H1 (cell line): ENCODE measurements around the gene CHI3L2. TPM values are rescaled to one million over a fixed set of nuclear protein-coding genes. Genes with fewer than 3 reads are reported as not detected.

Experiments used
- CTCF ChIA-PET: fragments of 300-600 bp; sonication (Branson Sonifier 250); formaldehyde crosslinking; loops from one replicate; lab custom pipeline; 2021; ENCODE audit not compliant: partially characterized antibody; lab: Charles Lee
- POLR2A ChIA-PET: fragments of 300-600 bp; sonication (Branson Sonifier 250); formaldehyde crosslinking; loops from one replicate; lab custom pipeline; 2021; ENCODE audit warnings: inconsistent platforms; ENCODE audit not compliant: partially characterized antibody; lab: Charles Lee
- DNase-seq, 2 experiments: peaks; one replicate each; pipeline versions ENCODE4 v3.0.0 to v3.0.0-alpha.2; 2010 to 2022; ENCODE audit warnings: low spot score in 2 of 2, low read depth in 1 of 2, mixed read lengths in 1 of 2
- FAIRE-seq: peaks from 2 replicates; lab custom pipeline; 2011; peaks lifted over from hg19 to GRCh38; lab: Jason Lieb, UNC
- H2AFZ ChIP-seq: 2 replicates; pipeline ENCODE4 v1.8.1; 2012; ENCODE audit warnings: low read length, inconsistent platforms
- H2AK5ac ChIP-seq: 2 replicates; pipeline ENCODE4 v1.6.1; 2013; ENCODE audit warnings: low read depth, low read length
- H2BK120ac ChIP-seq: replicated peaks from 2 replicates; pipeline ENCODE3; 2013; ENCODE audit warnings: low read depth, low read length, inconsistent platforms
- H2BK12ac ChIP-seq: 2 replicates; pipeline ENCODE4 v1.6.1; 2013; ENCODE audit warnings: low read depth, low read length
- H2BK15ac ChIP-seq: 2 replicates; pipeline ENCODE4 v1.6.1; 2013; ENCODE audit warnings: low read length
- H2BK20ac ChIP-seq: 2 replicates; pipeline ENCODE4 v1.6.1; 2013; ENCODE audit warnings: low read length
- H2BK5ac ChIP-seq: 2 replicates; pipeline ENCODE4 v1.6.1; 2013; ENCODE audit warnings: low read depth, low read length
- H3K14ac ChIP-seq: 2 replicates; pipeline ENCODE4 v1.6.1; 2013; ENCODE audit warnings: inconsistent platforms; ENCODE audit not compliant: insufficient read length
- H3K18ac ChIP-seq: 2 replicates; pipeline ENCODE4 v1.6.1; 2013; ENCODE audit warnings: low read length; ENCODE audit errors: extremely low read depth
- H3K23ac ChIP-seq: 2 replicates; pipeline ENCODE4 v1.6.1; 2013; ENCODE audit warnings: inconsistent platforms; ENCODE audit not compliant: insufficient read length
- H3K23me2 ChIP-seq: 2 replicates; pipeline ENCODE4 v1.6.1; 2013; ENCODE audit warnings: low read depth, low read length
- H3K27ac ChIP-seq: 2 replicates; pipeline ENCODE4 v1.6.1; 2011; ENCODE audit warnings: low read depth, low read length, inconsistent platforms
- H3K27me3 ChIP-seq, 4 experiments: replicated peaks in 1 of 4; 1 replicate in 1 of 4; 2 replicates in 3 of 4; pipeline versions ENCODE4 v1.6.1 to v1.8.1; 2011 to 2013; ENCODE audit warnings: low read length in 3 of 4, mild to moderate bottlenecking in 3 of 4, inconsistent platforms in 2 of 4, mixed read lengths in 2 of 4, moderate library complexity in 1 of 4; ENCODE audit not compliant: control insufficient read depth in 3 of 4, insufficient read depth in 3 of 4; ENCODE audit errors: extremely low read depth in 1 of 4
- H3K36me3 ChIP-seq, 4 experiments: 2 replicates each; pipeline versions ENCODE4 v1.6.1 to v1.8.1; 2011 to 2013; ENCODE audit warnings: mild to moderate bottlenecking in 4 of 4, low read length in 3 of 4, moderate library complexity in 2 of 4, control low read depth in 1 of 4, inconsistent platforms in 1 of 4; ENCODE audit not compliant: insufficient read depth in 4 of 4, control insufficient read depth in 2 of 4
- H3K4ac ChIP-seq: replicated peaks from 2 replicates; pipeline ENCODE3; 2013; ENCODE audit warnings: low read length, low read depth, mixed read lengths, inconsistent platforms; ENCODE audit not compliant: insufficient read length
- H3K4me1 ChIP-seq, 4 experiments: replicated peaks in 1 of 4; 1 replicate in 1 of 4; 2 replicates in 3 of 4; pipeline versions ENCODE4 v1.6.1 to v1.8.1; 2011 to 2013; ENCODE audit warnings: low read length in 3 of 4, inconsistent platforms in 2 of 4, mixed read lengths in 1 of 4; ENCODE audit not compliant: insufficient read depth in 4 of 4, control insufficient read depth in 3 of 4
- H3K4me2 ChIP-seq, 2 experiments: 2 replicates each; pipeline versions ENCODE4 v1.6.1 to v1.8.1; 2011 to 2013; ENCODE audit warnings: low read depth in 2 of 2, low read length in 2 of 2, control low read depth in 1 of 2, inconsistent platforms in 1 of 2, mild to moderate bottlenecking in 1 of 2; ENCODE audit not compliant: insufficient read depth in 1 of 2
- H3K4me3 ChIP-seq, 4 experiments: fragments of 200-600, 300-600 bp in 1 of 4; sonication (generic), shearing (Covaris generic), sonication (Bioruptor Twin) in 1 of 4; 2 replicates each; pipeline versions ENCODE4 v1.5.1 to v1.8.1; 2011 to 2016; ENCODE audit warnings: low read length in 4 of 4, low read depth in 3 of 4, control low read depth in 2 of 4, inconsistent platforms in 2 of 4, mild to moderate bottlenecking in 2 of 4, mixed read lengths in 1 of 4, moderate library complexity in 1 of 4; ENCODE audit not compliant: insufficient read depth in 2 of 4; ENCODE audit errors: extremely low read depth in 1 of 4
- H3K56ac ChIP-seq: replicated peaks from 2 replicates; pipeline ENCODE3; 2013; ENCODE audit warnings: low read depth, mild to moderate bottlenecking, mixed read lengths, low read length, inconsistent platforms; ENCODE audit not compliant: insufficient read length
- H3K79me1 ChIP-seq: 2 replicates; pipeline ENCODE4 v1.6.1; 2013; ENCODE audit warnings: low read depth, low read length, control low read depth
- H3K79me2 ChIP-seq, 2 experiments: 2 replicates each; pipeline versions ENCODE4 v1.6.1 to v1.8.1; 2012 to 2013; ENCODE audit warnings: low read length in 2 of 2, mild to moderate bottlenecking in 2 of 2, inconsistent platforms in 1 of 2; ENCODE audit not compliant: insufficient read depth in 2 of 2, control insufficient read depth in 1 of 2
- H3K9ac ChIP-seq, 4 experiments: replicated peaks in 1 of 4; 1 replicate in 1 of 4; 2 replicates in 3 of 4; pipeline versions ENCODE4 v1.6.1 to v1.8.1; 2011 to 2013; ENCODE audit warnings: low read depth in 3 of 4, low read length in 3 of 4, control low read depth in 2 of 4, mild to moderate bottlenecking in 2 of 4, moderate library complexity in 2 of 4, inconsistent platforms in 1 of 4; ENCODE audit errors: extremely low read depth in 1 of 4
- H3K9me3 ChIP-seq, 2 experiments: 2 replicates each; pipeline versions ENCODE4 v1.6.1 to v1.8.1; 2012 to 2013; ENCODE audit warnings: mild to moderate bottlenecking in 2 of 2, moderate library complexity in 2 of 2, control low read depth in 1 of 2, inconsistent platforms in 1 of 2, low read depth in 1 of 2, low read length in 1 of 2, mixed read lengths in 1 of 2; ENCODE audit not compliant: insufficient read depth in 2 of 2
- H4K20me1 ChIP-seq, 2 experiments: replicated peaks in 1 of 2; 2 replicates each; pipeline versions ENCODE3 to v1.8.1; 2011 to 2013; ENCODE audit warnings: inconsistent platforms in 2 of 2, low read length in 2 of 2, mild to moderate bottlenecking in 1 of 2; ENCODE audit not compliant: insufficient read depth in 2 of 2, control insufficient read depth in 1 of 2
- H4K5ac ChIP-seq: 2 replicates; pipeline ENCODE4 v1.6.1; 2013; ENCODE audit warnings: low read length, low read depth, mixed read lengths, inconsistent platforms; ENCODE audit not compliant: insufficient read length
- H4K8ac ChIP-seq: 2 replicates; pipeline ENCODE4 v1.8.0; 2013; ENCODE audit warnings: mild to moderate bottlenecking, moderate library complexity, low read length, inconsistent platforms; ENCODE audit not compliant: insufficient read depth; ENCODE audit errors: extremely low read depth
- H4K91ac ChIP-seq: replicated peaks from 2 replicates; pipeline ENCODE3; 2013; ENCODE audit warnings: low read length, mixed read lengths, inconsistent platforms; ENCODE audit not compliant: insufficient read length
- CREB1 ChIP-seq: IDR thresholded peaks from 2 replicates; pipeline ENCODE4 v1.6.1; 2012; ENCODE audit warnings: inconsistent platforms
- EGR1 ChIP-seq: IDR thresholded peaks from 2 replicates; pipeline ENCODE4 v1.6.1; 2011; ENCODE audit warnings: low read depth, low read length, borderline replicate concordance
- GABPA ChIP-seq: IDR thresholded peaks from 2 replicates; pipeline ENCODE4 v1.6.1; 2011; ENCODE audit warnings: mild to moderate bottlenecking, low read length, moderate library complexity, borderline replicate concordance; ENCODE audit not compliant: insufficient read depth
- JUN ChIP-seq: IDR thresholded peaks from 2 replicates; pipeline ENCODE4 v1.6.1; 2011; ENCODE audit warnings: low read depth, mild to moderate bottlenecking, improper control_type of control experiment, low read length
- JUND ChIP-seq: IDR thresholded peaks from 2 replicates; pipeline ENCODE4 v1.6.1; 2011; ENCODE audit warnings: mild to moderate bottlenecking, improper control_type of control experiment, low read length
- MAFK ChIP-seq: IDR thresholded peaks from 2 replicates; pipeline ENCODE4 v1.6.1; 2012; ENCODE audit warnings: low read depth, mild to moderate bottlenecking, improper control_type of control experiment, low read length
- SAP30 ChIP-seq: fragments of 300-600 bp; sonication (generic); IDR thresholded peaks from 2 replicates; pipeline ENCODE4 v1.7.1; 2012; ENCODE audit warnings: low read length, moderate library complexity, mild to moderate bottlenecking, inconsistent platforms; ENCODE audit not compliant: insufficient read depth, insufficient replicate concordance
- SP1 ChIP-seq: IDR thresholded peaks from 2 replicates; pipeline ENCODE4 v1.6.1; 2011; ENCODE audit warnings: low read depth, low read length
- SP2 ChIP-seq: IDR thresholded peaks from 2 replicates; pipeline ENCODE4 v1.6.1; 2012; ENCODE audit warnings: mild to moderate bottlenecking, low read length, inconsistent platforms
- ZNF274 ChIP-seq: IDR thresholded peaks from 2 replicates; pipeline ENCODE4 v1.7.0; 2012; ENCODE audit warnings: low read length, borderline replicate concordance; ENCODE audit errors: extremely low read depth
- WGBS, 2 experiments: shearing (Covaris generic) in 1 of 2; methylation state at CpG; one replicate each; pipeline versions ENCODE4 v1.1.6 to v1.1.7; 2013 to 2015; ENCODE audit warnings: low lambda C conversion rate in 2 of 2, mixed read lengths in 2 of 2, inconsistent platforms in 1 of 2, low coverage in 1 of 2, missing lambda C conversion rate in 1 of 2; ENCODE audit not compliant: insufficient replicate concordance in 2 of 2, insufficient coverage in 1 of 2, insufficient read length in 1 of 2; ENCODE audit errors: extremely low coverage in 1 of 2, missing lambda C conversion rate in 1 of 2; 5-methylcytosine and 5-hydroxymethylcytosine counted together
- polyA plus RNA-seq, 7 experiments: library from polyadenylated mRNA; depleted of rRNA in 3 of 7; stranded (reverse) in 5 of 7; unstranded in 2 of 7; fragments of >200 nt in 5 of 7; fragments of 200-250 nt in 2 of 7; gene quantifications; 1 replicate in 5 of 7; 2 replicates in 1 of 7; 4 replicates in 1 of 7; pipeline versions ENCODE4 v1.2.1 to v1.2.3, GENCODE V29; 2011 to 2013; ENCODE audit warnings: missing spikeins in 2 of 7, mixed read lengths in 2 of 7
- total RNA-seq: library from RNA; stranded (reverse); fragmentation: NEBNext Ultra II Directional; extraction: Animal tissue kit (Norgen Biotek cat#: 25700); gene quantifications from 2 replicates; pipeline ENCODE4 v1.2.1, GENCODE V29; 2021
- TF ChIP-seq, protein P1 (sequence below), 3 experiments: IDR thresholded peaks; 1 replicate in 2 of 3; 2 replicates in 1 of 3; pipeline versions ENCODE4 v1.5.1 to v1.6.1; 2011; ENCODE audit warnings: low read length in 3 of 3, mild to moderate bottlenecking in 3 of 3, inconsistent platforms in 2 of 3, low read depth in 1 of 3, moderate library complexity in 1 of 3; ENCODE audit not compliant: insufficient read depth in 1 of 3; ENCODE audit errors: control extremely low read depth in 1 of 3

The CHI3L2 gene
- total and polyA plus RNA-seq, 2 of the 8 experiments (the other 6 are each of a cell fraction or from before 2014, with no cell fraction given), result not detected

DNA sequence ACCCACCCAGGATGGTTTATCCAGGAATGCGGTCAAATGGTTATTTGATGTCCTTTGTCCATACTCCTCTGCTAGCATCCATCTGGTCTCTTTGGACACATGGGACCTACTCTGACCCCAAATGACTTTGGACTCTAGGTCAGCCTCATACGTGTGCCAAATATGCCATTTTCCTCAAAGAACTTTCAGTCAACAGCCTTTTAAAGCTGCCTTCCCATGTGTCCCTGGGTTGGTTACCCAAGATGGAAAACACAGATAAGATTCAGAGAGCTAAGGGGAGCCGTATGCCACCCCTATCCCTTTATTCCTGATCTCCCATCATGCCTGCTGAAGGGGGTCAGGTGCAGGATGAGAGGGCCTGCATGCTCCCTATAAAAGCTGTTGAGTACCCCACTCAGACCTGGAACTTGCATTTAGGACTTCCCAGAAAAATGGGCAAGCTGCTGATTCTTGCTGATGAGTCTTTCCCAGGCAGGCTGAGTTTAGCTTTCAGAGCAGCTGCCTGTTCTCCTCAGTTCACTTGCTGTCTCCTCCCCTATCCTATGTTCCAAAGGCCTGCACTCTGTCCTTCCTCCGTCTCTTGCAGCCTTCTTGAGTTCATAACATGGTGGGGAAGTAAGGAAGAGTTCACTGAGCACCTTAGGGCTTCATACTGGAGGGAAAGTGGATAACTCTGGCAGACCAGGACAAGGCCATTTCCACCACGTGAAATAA is 19.8 kb downstream of the CHI3L2 start:
- H2BK5ac ChIP-seq, result no peak overlapping the region
- no peaks in the 10 kb centered on the region for H3K9me3 ChIP-seq
- H2BK120ac ChIP-seq, result no peak overlapping the region
- no peak overlapping the region for H3K18ac ChIP-seq
- DNase-seq (no peak), FAIRE-seq (no peak)
- no peaks in the 10 kb centered on the region for H4K20me1 ChIP-seq
- no peaks in the 10 kb centered on the region for H3K36me3 ChIP-seq
- no peak overlapping the region for H3K23ac ChIP-seq
- no peak overlapping the region for H2AFZ ChIP-seq
- H3K4me2 ChIP-seq, result no peak overlapping the region
- H4K91ac ChIP-seq, result no peak overlapping the region
- no peaks in the 10 kb centered on the region for H3K4me1 ChIP-seq
- no peaks in the 10 kb centered on the region for H3K79me1 ChIP-seq
- H2BK15ac ChIP-seq, result no peak overlapping the region
- no peaks in the 10 kb centered on the region; a peak in 1 of 7 replicates for H3K27me3 ChIP-seq
- ChIA-PET CTCF (interaction anchor here (1.3 kb wide), 1 partner anchor 10 kb away, joined by 4 read pairs; no protein-coding TSS in a partner anchor), POLR2A (no interaction called here)
- H4K8ac ChIP-seq, result no peak overlapping the region
- H3K27ac ChIP-seq, result no peak overlapping the region
- H2AK5ac ChIP-seq, result no peak overlapping the region
- no peaks in the 10 kb centered on the region for H3K79me2 ChIP-seq
- no peak overlapping the region for H2BK20ac ChIP-seq
- H3K56ac ChIP-seq, result no peak overlapping the region
- no peaks in the 10 kb centered on the region; the same call in 1 of the 2 replicates for H3K23me2 ChIP-seq
- no peak overlapping the region for H2BK12ac ChIP-seq
- H3K9ac ChIP-seq, result no peak overlapping the region
- 87% methylated on average over 5 of the region's 5 CpGs; no CpG with 5 or more reads in 1 of the 2 experiments for WGBS, 2 experiments
- H3K4ac ChIP-seq, result no peak overlapping the region
- H4K5ac ChIP-seq, result no peak overlapping the region
- no peak overlapping the region for H3K14ac ChIP-seq
- no peak overlapping the region for H3K4me3 ChIP-seq
- TF ChIP-seq JUN, result no peak
- TF ChIP-seq MAFK, result no peak
- no peak for TF ChIP-seq EGR1
- TF ChIP-seq SAP30, result no peak
- no peak for TF ChIP-seq GABPA
- no peak for TF ChIP-seq SP1
- TF ChIP-seq JUND, result no peak
- TF ChIP-seq, protein P1, sequence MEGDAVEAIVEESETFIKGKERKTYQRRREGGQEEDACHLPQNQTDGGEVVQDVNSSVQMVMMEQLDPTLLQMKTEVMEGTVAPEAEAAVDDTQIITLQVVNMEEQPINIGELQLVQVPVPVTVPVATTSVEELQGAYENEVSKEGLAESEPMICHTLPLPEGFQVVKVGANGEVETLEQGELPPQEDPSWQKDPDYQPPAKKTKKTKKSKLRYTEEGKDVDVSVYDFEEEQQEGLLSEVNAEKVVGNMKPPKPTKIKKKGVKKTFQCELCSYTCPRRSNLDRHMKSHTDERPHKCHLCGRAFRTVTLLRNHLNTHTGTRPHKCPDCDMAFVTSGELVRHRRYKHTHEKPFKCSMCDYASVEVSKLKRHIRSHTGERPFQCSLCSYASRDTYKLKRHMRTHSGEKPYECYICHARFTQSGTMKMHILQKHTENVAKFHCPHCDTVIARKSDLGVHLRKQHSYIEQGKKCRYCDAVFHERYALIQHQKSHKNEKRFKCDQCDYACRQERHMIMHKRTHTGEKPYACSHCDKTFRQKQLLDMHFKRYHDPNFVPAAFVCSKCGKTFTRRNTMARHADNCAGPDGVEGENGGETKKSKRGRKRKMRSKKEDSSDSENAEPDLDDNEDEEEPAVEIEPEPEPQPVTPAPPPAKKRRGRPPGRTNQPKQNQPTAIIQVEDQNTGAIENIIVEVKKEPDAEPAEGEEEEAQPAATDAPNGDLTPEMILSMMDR (IDR thresholded peaks at IDR 0.05; ENCODE audit: control extremely low read depth in 1 of 3, insufficient read depth in 1 of 3, low read depth in 1 of 3, low read length in 3 of 3), result no peak
- no peak for TF ChIP-seq ZNF274
- TF ChIP-seq SP2, result no peak
- no peak for TF ChIP-seq CREB1
